COLO668 (cell line): Measurements from ENCODE around the gene OR13F1.
"Not testable (repeated sequence)": the region's sequence is repeated elsewhere in the genome, so short reads cannot be mapped to it uniquely, and the experiment has no call there.

Experiments used
- DNase-seq: peaks from one replicate; lab custom pipeline; 2025; ENCODE audit not compliant: unreplicated experiment; lab: John Stamatoyannopoulos, UW

OR13F1 gene, protein sequence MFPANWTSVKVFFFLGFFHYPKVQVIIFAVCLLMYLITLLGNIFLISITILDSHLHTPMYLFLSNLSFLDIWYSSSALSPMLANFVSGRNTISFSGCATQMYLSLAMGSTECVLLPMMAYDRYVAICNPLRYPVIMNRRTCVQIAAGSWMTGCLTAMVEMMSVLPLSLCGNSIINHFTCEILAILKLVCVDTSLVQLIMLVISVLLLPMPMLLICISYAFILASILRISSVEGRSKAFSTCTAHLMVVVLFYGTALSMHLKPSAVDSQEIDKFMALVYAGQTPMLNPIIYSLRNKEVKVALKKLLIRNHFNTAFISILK

DNA sequence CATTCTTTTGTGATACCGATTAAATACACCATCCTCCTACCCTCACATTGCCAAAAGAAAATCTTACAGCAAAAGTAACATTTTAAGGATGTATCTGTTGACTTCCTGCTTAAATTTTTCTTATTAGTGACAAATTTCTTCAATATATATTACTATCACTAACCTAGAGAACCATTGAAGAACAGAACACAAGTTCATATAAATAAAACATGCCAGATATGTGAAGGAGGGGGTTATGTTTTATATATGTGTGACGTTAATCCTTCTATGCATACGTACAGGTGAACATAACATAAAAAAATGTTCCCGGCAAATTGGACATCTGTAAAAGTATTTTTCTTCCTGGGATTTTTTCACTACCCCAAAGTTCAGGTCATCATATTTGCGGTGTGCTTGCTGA lies at the start of gene OR13F1:
Gene OR13F1, plus strand, starts transcription at position 301 of the 400 bp plus-strand sequence. Its CDS starts 0 bp downstream, at position 301.
- DNase-seq = no peak

DNA sequence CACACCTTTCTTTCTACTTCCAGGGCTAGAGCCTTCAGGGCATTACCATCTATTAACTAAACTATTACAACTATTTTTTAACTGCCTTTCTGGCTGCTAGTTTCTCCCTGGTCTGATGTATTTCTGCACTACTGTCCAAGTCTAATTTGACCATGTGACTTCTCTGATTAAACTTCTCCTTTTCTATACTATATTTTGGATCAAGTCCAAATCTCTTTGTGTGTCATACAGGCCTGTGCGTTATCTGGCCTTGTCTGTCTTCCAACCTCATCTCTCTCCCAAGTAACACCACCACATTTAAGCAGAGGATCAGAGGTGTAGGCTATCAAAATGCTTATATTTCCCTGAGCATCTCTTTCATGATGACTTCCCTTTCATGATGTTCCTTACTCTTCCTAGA lies 47.2 kb upstream of the OR13F1 start:
- no peak for DNase-seq

DNA sequence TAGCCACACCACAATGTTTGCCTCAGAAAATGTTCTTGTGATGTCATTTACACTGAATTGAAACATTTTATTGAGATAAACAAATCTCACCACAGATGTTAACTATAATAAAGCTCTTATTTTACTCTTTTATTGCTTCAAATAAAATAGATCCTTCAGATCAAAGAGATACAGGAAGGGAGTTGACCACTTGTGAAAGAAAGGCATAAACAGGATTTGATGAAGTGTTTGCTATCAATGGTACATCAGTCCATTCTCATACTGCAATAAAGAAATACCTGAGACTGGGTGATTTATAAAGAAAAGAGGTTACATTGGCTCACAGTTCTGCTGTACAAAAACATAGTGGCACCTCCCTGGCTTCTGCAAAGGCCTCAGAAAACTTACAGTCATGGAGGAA lies 40.2 kb upstream of the OR13F1 start:
- no peak for DNase-seq

DNA sequence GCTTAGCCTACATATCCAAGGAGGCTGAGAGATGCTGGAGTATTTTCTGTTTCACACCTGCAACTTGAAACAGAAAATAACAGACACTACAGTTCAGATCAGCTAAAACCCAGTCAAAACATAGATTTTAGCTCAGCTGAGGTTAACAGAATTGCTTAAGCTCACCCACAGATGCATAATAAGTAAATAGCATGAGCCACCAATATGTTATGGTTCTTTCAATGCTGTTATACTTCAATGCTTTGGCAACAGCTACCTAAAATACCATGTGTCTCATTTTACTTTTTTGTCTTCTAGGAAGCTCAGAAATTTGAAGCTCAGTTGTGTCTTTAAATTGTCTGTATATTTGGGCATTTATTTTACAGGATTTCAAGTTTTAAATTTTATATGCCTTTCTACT lies 35.8 kb upstream of the OR13F1 start:
- DNase-seq = no peak

DNA sequence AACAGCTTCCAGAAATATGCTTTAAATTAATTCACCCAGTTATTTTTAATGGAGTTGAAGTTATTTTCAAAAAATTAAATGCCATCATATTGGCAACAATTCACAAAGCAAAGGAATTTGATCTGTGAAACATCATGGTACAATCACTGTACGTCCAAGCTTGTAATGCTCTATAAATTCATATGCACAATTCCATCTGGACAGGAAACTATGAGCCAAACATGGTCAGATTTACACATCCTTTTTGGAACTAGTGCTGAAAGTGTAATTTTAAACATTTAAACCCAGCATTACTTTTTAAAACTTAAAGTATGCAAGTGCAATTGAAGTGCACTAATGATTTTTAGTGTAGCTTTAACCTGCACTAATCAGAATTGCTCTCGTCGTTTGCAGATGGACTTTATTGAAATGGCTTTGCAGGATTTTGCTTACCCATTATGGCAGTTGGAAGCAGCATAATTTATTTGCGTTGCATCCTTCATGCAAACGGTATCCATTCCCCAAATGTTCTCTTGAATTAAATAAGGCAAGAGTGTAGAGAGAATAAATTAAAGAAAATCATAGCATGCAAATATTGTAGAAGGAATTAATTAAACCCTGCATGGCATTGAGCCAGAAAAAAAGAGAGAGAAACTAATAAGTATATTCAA lies 21.0 kb upstream of the OR13F1 start:
- no peak for DNase-seq

DNA sequence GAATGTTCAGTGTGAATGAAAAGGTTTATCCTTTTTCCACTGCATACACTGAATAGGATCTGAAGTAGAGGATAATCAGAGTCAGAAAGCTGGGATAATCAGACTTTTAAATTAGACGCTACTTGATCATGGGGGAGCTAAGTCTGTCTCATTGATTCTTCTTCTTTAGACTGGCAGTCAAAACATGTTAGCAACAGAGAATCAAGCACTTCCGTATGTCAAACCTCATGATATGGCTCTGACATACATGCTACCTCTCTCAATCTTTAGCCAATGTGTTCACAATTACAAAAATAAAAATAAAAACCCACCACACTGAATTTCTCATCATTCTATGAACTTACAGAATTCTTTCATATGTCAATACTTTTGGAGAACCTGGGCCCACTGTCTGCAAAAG lies 19.0 kb upstream of the OR13F1 start:
- DNase-seq = no peak

DNA sequence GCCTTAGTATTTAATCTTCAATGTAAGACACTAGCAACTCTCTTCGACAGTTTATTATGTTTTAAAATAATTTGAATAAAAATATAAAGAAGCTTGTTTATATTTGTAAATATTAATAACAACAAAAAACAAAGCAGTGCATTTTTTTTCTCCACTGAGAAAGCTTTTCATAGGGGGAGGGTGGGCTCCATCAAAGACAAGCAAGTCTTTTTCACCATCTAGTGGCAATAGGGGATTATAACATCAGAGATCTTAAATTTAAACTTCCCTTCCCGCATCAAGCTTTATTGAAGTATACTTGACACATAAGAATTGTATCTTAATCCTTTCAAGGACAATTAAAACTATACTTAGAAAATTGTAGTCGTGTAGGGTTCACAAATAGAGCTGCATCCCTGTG lies 9.3 kb upstream of the OR13F1 start:
- DNase-seq = no peak

DNA sequence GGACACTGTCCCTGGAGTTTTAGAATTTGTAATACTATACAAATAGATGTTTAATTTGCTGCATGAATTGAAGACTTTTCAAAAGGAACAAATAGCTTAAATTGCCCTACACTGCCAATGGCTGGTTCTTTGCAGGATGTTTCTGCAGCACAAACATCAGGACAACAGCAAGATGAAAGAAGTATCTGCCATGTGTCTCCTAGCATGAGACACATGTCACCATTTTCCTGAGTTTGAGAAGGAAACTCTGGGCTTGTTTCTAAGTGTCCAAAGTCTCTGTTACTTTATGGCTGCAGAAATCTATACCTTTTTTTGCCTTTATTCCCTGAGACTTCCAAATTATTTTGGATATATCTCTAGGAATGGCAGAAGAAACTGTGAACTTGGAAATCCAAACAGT lies 623 bp upstream of the OR13F1 start:
- no peak for DNase-seq

DNA sequence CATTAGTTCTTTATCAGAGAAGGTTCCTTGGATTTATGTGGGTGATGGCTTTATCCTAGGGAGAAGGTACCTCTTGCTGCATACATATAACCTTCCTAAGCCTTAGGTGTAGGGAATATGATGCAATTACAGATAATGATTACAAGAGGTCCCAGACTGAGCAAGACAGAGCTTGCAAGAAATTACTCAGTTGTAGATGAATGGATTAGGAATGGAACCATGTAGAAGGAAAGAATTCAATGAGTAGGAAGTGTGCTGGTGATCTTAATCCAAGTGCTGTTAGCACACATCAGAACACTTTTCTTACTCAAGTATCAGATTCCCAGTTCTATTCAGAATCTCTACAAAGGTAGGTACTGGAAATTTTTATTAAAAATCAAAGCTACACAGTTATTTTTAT lies 2.5 kb downstream of the OR13F1 start:
- DNase-seq = no peak

DNA sequence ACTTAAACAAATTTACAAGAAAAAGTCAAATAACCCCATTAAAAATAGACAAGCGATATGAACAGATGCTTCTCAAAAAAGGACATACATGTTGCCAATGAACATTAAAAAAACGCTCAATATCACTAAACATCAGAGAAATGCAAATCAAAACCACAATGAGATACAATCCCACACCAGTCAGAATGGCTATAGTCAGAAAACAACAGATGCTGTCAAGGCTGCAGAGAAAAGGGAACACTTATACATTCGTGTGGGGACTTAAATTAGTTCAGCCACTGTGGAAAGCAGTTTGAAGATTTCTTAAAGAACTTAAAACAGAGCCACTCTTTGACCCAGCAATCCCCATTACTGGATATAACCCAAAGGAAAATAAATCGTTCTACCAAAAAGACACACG lies 10.8 kb downstream of the OR13F1 start:
- no peak for DNase-seq

DNA sequence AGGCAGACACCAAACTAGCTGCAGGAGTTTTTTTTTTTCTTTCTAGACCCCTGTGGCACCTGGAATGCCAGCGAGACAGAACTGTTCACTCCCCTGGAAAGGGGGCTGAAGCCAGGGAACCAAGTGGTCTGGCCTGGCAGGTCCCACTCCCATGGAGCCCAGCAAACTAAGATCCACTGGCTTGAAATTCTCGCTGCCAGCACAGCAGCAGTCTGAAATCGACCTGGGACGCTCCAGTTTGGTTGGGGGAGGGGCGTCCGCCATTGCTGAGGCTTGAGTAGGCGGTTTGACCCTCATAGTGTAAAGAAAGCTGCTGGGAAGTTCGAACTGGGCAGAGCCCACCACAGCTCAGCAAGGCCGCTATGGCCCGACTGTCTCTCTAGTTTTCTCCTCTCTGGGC lies 16.2 kb downstream of the OR13F1 start:
- DNase-seq = not testable (repeated sequence)

DNA sequence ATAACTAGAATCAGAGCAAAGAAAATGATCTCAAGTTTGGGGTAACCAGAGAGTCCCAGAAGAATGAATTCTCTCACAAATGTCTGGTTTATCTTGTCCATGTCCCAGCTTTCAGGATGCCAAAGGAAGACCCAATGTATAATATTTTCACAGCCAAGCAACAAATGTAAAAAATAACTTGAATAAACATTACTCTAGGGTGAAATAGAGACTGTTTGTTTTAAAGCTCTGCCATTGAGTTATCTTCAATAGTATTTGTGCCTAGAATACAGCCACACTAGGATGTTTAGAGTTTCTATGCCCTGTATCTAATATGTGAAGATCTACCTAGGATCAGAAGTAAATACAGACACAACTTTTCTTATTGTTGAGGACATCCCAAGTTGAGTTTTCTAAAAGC lies 23.0 kb downstream of the OR13F1 start, which contains the start of gene OR13C4:
Gene OR13C4, minus strand, starts transcription at position 101 of the 400 bp plus-strand sequence. Its CDS starts 0 bp downstream, at position 101.
- no peak for DNase-seq

DNA sequence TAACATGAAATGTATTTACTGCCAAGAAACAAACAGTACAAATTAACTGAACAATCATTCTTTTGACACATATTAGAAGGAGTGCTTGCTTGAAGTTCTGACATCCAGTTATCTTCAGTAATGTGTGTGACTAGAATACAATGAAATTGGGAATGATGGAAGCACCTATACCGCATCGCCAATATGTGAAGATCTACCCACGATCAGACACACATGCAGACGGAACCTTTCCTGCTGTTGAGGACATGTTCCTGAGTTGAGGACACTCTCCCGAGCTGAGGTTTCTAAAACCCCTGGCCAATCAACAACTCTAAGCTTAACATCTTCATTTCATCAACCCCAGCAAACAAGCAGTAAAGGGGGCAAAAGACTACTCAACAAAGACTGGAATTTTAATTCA lies 32.7 kb downstream of the OR13F1 start, which contains the start of gene OR13C3:
Gene OR13C3, minus strand, starts transcription at position 101 of the 400 bp plus-strand sequence. CDS start 133 bp downstream, outside the sequence.
- DNase-seq = no peak

DNA sequence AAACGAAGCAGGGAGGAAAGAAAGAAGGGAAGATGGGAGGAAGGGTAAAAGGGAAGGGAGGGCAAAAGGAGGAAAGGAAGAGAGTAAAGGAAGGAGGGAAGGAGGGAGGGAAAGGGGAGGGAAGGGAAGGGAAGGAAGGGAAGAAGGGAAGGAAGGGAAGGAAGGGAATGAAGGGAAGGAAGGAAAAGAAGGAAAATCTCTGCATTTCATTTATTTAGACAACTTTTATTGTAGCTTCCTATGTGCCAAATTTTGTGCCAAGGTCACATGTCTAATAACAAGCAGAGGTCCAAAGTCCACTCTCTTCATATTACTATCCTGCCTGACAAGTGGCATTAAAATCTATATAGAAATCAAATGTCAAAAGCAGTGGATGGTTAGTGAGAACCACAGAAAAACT lies 35.2 kb downstream of the OR13F1 start:
- no peak for DNase-seq

DNA sequence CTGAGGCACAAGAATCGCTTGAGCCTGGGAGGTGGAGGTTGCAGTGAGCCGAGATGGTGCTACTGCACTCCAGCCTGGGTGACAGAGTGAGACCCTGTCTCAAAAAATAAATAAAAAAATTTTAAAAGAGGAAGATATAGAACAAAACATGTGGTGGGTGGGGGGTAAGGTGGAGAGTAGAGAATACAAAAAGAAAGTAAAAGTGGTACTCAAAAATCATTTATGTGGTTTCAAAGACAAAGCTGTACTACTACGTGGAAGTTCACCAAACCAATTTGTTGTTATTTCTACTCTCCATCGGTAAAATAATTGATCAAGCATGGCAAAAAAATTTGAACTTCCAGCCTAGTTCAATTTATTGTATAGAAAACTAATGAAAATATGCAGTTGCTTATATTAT lies 40.6 kb downstream of the OR13F1 start:
- DNase-seq = no peak

DNA sequence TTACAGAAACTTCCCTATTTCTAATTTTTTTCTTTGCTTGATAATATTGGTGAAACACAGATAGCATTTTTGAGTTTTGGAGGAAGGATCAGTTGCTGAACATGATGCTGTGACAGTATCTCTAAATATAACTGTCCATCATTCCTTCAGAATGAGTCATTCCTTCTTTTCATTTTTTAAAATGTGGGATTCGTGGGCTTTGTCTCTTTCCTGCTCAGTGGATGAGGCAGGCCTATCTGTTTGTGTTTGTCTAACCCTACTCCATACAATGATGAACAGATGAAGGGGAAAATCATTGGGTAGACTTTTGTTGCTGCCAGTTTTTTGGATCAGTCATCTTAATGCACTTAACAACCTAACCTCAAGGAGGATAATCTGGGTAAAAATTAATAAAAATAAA lies 49.2 kb downstream of the OR13F1 start:
- DNase-seq = no peak
